Medulla oblongata (tissue), 1 donor: ENCODE data around the gene TEX9.
"Not testable (repeated sequence)": the region's sequence is repeated elsewhere in the genome, so short reads cannot be mapped to it uniquely, and the experiment has no call there.

ENCODE experiments used
- DNase-seq: peaks from one replicate; pipeline ENCODE4 v3.0.0-alpha.2; 2015; ENCODE audit errors: extremely low spot score

The TEX9 gene

DNA sequence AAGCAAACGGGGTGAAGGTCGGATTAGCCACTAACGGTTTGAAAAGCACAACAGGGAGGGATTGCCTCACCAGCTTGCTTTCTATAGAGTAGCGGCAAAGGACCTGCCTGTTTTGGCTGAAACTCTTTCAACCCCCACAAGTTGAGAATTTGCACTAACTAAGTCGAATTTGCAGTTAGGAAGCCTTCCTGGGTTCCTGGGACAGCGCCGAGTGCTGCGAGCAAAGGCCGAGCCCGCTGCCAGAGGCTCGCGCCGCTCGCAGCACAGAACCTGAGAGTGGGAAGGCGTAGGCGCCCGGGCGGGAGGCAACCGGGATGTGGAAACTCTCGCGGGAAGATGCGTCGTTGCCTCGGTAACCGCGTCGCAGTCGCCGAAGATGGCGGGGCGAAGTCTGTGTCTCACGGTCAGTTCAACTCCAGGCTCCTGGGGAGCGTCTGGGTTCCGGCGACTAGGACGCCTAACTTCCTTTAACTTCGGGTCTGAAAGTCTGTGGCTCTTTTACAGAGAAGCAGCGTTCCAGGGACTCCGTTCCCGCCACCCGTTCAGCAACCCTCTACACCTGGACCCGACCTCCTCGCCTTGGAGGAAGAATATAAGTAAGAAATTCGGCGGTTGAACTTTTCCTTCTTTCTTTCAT, at the start of gene TEX9:
TSS of gene TEX9 (plus strand) at position 352 of the 637 bp plus-strand sequence. CDS start at position 377, 25 bp downstream.
- DNase-seq = peak; percentile 85

DNA sequence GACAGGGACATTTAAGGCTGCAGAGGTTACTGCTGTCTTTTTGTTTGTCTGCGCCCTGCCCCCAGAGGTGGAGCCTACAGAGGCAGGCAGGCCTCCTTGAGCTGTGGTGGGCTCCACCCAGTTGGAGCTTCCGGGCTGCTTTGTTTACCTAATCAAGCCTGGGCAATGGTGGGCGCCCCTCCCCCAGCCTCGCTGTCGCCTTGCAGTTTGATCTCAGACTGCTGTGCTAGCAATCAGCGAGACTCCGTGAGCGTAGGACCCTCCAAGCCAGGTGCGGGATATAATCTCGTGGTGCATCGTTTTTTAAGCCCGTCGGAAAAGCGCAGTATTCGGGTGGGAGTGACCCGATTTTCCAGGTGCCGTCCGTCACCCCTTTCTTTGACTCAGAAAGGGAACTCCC, 48.7 kb upstream of the TEX9 start:
- DNase-seq = not testable (repeated sequence)

DNA sequence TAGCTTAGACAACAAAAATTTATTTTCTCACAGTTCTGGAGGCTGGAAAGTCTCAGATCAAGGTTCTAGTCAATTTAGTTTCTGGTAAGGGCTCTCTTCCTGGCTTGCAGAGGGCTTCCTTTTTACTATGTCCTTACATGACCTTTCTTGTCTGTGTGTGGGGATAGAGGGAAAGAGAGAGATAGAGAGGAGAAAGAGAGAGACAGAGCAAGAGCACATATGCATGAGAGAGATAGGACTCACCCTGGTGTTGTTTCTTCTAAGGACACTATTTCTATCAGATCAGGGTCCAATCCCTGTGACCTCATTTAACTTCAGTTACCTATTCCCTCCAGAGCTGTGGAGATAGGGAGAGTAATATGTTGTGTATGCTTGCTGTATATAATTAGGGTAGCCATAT, 44.9 kb upstream of the TEX9 start:
- DNase-seq = no peak

DNA sequence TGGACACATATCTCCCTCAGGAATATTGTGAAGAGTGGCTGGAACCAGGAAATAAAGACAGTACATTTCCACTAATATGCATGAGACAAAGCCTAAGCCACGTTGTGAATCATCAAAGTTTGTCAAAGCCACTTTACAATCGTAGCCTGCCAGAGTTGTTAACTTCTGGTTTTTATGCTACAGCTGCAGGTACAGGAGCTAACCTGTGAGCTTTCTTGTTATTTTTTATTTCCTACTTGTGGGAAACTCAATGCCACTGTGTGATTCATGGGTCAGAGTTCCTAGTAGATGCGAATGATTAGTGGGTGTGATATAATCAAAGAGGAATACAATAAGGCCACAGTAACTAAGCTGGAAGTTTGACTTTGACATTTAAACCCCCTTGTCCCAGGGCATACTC, 44.4 kb upstream of the TEX9 start:
- DNase-seq = no peak

GRCh38 chr15:56322444-56322843, 42.8 kb upstream of the TEX9 start:
- no peak for DNase-seq

DNA sequence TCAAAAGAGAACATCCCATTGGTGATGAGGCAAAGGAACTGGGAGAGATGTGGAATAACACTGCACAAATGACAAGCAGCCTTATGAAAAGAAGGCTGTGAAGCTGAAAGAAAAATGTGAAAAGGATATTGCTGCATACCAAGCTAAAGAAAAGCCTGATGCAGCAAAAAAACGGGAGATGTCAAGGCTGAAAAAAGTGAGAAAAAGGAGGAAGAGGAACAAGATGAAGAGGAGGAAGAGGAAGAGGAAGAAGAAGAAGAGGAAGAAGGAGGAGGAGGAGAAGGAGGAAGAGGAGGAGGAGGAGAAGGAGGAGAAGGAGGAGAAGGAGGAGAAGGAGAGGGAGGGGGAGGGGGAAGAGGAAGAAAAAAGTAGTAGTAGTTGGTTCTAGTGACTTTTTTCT, 41.8 kb upstream of the TEX9 start:
- DNase-seq = no peak

DNA sequence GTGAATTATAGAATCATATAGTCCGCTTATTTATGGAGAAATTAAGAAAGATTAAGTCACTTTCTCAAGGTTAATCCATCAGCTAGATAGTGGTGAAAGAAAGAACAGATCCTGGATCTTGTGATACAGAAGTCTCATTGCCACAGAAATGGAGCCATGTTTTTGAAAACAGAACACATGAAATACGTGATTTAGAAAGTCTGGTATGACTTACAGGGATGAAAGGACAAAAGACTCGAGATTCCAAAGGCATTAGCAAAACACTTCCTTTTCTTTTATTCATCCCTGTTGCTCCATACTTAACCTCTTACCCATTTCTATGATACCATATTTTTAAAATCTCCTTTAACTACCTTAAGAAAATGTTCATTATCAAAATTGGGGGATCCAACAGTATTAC, 40.0 kb upstream of the TEX9 start:
- DNase-seq = no peak

- DNase-seq = no peak
These were observed 37.3 kb upstream of the TEX9 start for GRCh38 chr15:56327721-56328502.

- DNase-seq = no peak
These were observed 28.0 kb upstream of the TEX9 start for GRCh38 chr15:56337084-56337725.

- DNase-seq = no peak
These were observed 25.6 kb upstream of the TEX9 start for GRCh38 chr15:56339594-56339993.

DNA sequence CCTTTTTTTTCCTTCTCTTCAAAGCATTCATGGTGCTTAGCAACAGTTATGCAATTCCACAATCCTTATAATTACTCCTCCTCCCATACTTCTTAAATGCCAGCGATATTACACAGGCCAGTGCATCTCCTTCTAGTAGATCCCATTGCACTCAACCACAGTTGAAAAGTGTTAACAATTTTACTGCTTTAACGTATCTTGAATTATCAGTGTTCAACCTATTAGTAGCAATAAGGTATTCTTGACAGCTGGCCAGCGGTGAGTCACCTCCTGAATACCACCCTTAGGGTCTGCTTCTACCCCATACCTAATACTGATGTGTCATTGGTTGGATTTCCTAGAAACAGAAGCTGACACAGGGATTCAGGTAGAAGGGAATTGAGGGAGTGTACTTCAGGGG, 24.0 kb upstream of the TEX9 start:
- no peak for DNase-seq

- DNase-seq = no peak
These were observed 22.6 kb upstream of the TEX9 start for GRCh38 chr15:56342653-56343052.

DNA sequence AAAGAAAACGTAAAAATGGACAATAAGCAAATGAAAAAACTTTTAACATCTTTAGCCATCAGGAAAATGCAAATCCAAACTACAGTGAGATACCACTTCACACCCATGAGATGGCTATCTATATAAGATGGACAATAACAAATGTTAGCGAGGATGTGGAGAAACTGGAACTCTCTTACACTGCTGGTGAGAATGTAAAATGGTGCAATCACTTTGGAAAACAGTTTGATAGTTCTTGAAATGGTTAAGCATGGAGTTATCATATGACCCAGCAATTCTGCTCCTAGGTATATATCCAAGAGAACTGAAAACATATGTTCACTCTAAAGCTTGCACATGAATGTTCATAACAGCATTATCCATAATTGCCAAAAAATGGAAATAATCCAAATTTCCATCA, 21.3 kb upstream of the TEX9 start:
- no peak for DNase-seq

DNA sequence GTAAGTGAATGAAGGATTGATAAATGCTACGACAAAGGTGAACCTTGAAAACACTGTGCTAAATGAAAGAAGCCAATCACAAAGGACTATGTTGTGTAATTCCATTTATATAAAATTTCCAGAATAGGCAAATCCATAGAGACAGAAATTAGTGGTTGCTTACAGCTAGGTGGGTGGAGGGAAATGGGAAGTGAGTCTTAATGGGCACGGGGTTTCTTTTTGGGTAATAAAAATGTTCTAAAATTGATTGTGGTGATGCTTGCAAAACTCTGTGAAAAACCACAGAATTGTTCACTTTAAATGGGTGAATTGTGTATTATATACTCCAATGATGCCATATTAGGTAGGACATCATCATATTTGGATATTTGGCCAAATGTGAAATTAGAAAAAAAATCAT, 20.9 kb upstream of the TEX9 start:
- DNase-seq = no peak

GRCh38 chr15:56346414-56346813, 18.8 kb upstream of the TEX9 start:
- no peak for DNase-seq

GRCh38 chr15:56349554-56349953, 15.7 kb upstream of the TEX9 start:
- DNase-seq = no peak

GRCh38 chr15:56351353-56351752, 13.9 kb upstream of the TEX9 start:
- DNase-seq = no peak

- DNase-seq = no peak
These were observed 13.2 kb upstream of the TEX9 start for GRCh38 chr15:56351957-56352506.

GRCh38 chr15:56353119-56353518, 12.1 kb upstream of the TEX9 start:
- DNase-seq = no peak

DNA sequence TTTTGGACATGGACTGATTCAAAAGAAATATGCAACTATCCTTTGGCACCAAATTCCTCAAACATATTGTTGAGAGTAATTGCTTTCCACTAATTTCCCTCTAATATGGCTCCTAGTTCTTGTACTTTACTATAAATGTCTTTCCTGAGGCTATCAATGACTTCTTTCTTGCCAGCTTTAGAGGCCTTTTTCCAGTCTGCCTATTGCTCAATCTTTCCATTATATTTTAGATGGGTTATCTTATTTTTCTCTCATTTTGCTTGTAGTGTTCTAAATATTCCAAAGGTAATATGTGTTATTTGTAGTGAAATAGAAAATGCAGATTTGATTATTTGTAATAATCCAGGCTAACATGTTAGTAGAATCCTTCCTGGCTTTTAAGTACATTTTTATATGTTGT, 11.5 kb upstream of the TEX9 start:
- DNase-seq = no peak

- no peak for DNase-seq
These were observed 8.6 kb upstream of the TEX9 start for GRCh38 chr15:56356616-56357015.

DNA sequence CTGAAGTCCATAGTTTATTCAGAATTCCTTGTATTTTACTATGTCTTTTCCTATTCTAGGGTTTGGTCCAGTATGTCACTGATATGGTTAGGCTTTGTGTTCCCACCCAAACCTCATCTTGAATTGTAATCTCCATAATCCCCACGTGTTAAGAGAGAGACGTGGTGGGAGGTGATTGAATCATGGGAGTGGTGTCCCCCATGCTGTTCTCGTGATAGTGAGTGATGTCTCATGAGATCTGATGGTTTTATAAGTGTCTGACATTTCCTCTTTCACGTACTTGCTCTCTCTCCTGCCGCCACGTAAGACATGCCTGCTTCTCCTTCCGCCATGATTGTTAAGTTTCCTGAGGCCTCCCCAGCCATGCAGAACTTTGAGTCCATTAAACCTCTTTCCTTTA, 6.6 kb upstream of the TEX9 start:
- no peak for DNase-seq

- DNase-seq = no peak
These were observed 3.2 kb upstream of the TEX9 start for GRCh38 chr15:56361987-56362386.
